ENCODE measurements around the gene RPL10. TPM values are rescaled to one million over a fixed set of nuclear protein-coding genes. Genes with fewer than 3 reads are reported as not detected.

RPL10 gene
- total and polyA plus RNA-seq, 9 of the 15 experiments (the other 6 are each of a cell fraction or from before 2014, with no cell fraction given) = 3,774 to 7,600 (median 5,014) TPM

GRCh38 chrX:154368630-154369448, 29.3 kb upstream of the RPL10 start (continued):
- no peak for TF ChIP-seq CBX5 (IDR thresholded peaks at IDR 0.05; ENCODE audit: borderline replicate concordance, low read depth)
- no peak for TF ChIP-seq RBM25 (IDR thresholded peaks at IDR 0.05; ENCODE audit: low read depth, low read length, severe bottlenecking)
- no peak for TF ChIP-seq SIN3B (IDR thresholded peaks at IDR 0.05; ENCODE audit: low read depth)
- peak; percentile 28 for TF ChIP-seq CCNT2 (IDR thresholded peaks at IDR 0.05; ENCODE audit: borderline replicate concordance, extremely low read depth, insufficient read length, low read depth, low read length)
- TF ChIP-seq DEAF1 (CRISPR knock-in tag; IDR thresholded peaks at IDR 0.05) = no peak
- no peak for TF ChIP-seq CXXC5 (CRISPR knock-in tag; IDR thresholded peaks at IDR 0.05)
- TF ChIP-seq SMARCE1 (IDR thresholded peaks at IDR 0.05) = 0 out of 2 replicates have a peak, but pooled peaks have one; percentile 14
- TF ChIP-seq ZNF668 (CRISPR knock-in tag; IDR thresholded peaks at IDR 0.05) = no peak
- no peak for TF ChIP-seq ZNF764 (CRISPR knock-in tag; IDR thresholded peaks at IDR 0.05; ENCODE audit: low read depth)
- no peak for TF ChIP-seq MBD1 (CRISPR knock-in tag; IDR thresholded peaks at IDR 0.05)
- peak in 1 of 2 experiments; percentile 31 for TF ChIP-seq E2F6 (IDR thresholded peaks at IDR 0.05; ENCODE audit: borderline replicate concordance in 1 of 2, extremely low read depth in 1 of 2, insufficient read depth in 1 of 2, insufficient read length in 1 of 2, low read depth in 1 of 2, low read length in 1 of 2, poor library complexity in 1 of 2, severe bottlenecking in 1 of 2)
- TF ChIP-seq NFE2L1 (tag; IDR thresholded peaks at IDR 0.05; ENCODE audit: borderline replicate concordance, low read depth) = no peak
- peak; percentile 37; the same call in 1 of the 2 replicates for TF ChIP-seq MYC (IDR thresholded peaks at IDR 0.05; ENCODE audit: low read depth, low read length)
- no peak for TF ChIP-seq MYC (CRISPR knock-in tag; IDR thresholded peaks at IDR 0.05; ENCODE audit: borderline replicate concordance, low read depth)
- no peak for TF ChIP-seq ZNF12 (CRISPR knock-in tag; IDR thresholded peaks at IDR 0.05)
- TF ChIP-seq ZBTB43 (CRISPR knock-in tag; IDR thresholded peaks at IDR 0.05) = no peak
- no peak for TF ChIP-seq THRB (CRISPR knock-in tag; conservative IDR thresholded peaks at IDR 0.05)

All from K562 (cell line).